Heart left ventricle (tissue), 16 donors: ENCODE data around the gene ZNF106. TPM values are rescaled to one million over a fixed set of nuclear protein-coding genes. Genes with fewer than 3 reads are reported as not detected.

Experiments used
- ATAC-seq, 4 donors: fragments of 200-7000 bp; cut with Tn5 transposase; one replicate each; pipeline ENCODE4 v1.9.1; 2020 to 2022; ENCODE audit warnings: moderate library complexity in 4 of 4, mild to moderate bottlenecking in 3 of 4, moderate number of reproducible peaks in 1 of 4
- DNase-seq, 5 donors: peaks; one replicate each; pipeline ENCODE4 v3.0.0-alpha.2; 2020
- H3K27ac ChIP-seq, 12 donors: fragments of 200-600 bp; sonication (generic) in 4 of 12; one replicate each; pipeline versions ENCODE4 v1.5.0 to v1.8.0; 2016 to 2022; ENCODE audit warnings: mild to moderate bottlenecking in 2 of 12
- H3K27me3 ChIP-seq, 9 donors: fragments of 200-600 bp; sonication (generic) in 2 of 9; one replicate each; pipeline versions ENCODE4 v1.5.1 to v1.8.0; 2016 to 2022; ENCODE audit warnings: mild to moderate bottlenecking in 3 of 9
- H3K36me3 ChIP-seq, 9 donors: fragments of 200-600 bp; sonication (generic) in 2 of 9; one replicate each; pipeline versions ENCODE4 v1.5.0 to v1.8.0; 2018 to 2022; ENCODE audit warnings: mild to moderate bottlenecking in 2 of 9
- H3K4me1 ChIP-seq, 12 donors: fragments of 200-600 bp; sonication (generic) in 4 of 12; one replicate each; pipeline versions ENCODE4 v1.5.0 to v1.8.0; 2016 to 2022; ENCODE audit warnings: mild to moderate bottlenecking in 3 of 12
- H3K4me3 ChIP-seq, 12 donors: fragments of 200-600 bp; sonication (generic) in 4 of 12; one replicate each; pipeline versions ENCODE4 v1.5.0 to v1.8.0; 2017 to 2022; ENCODE audit warnings: mild to moderate bottlenecking in 9 of 12, moderate library complexity in 4 of 12
- H3K9me3 ChIP-seq, 12 donors: fragments of 200-600 bp; sonication (generic) in 4 of 12; one replicate each; pipeline versions ENCODE4 v1.5.0 to v1.8.0; 2016 to 2022; ENCODE audit warnings: mild to moderate bottlenecking in 1 of 12
- POLR2A ChIP-seq, 2 donors: fragments of 450-650 bp; IDR thresholded peaks; one replicate each; pipeline ENCODE4 v1.6.1; 2017; ENCODE audit warnings: antibody characterized with exemption in 2 of 2, mild to moderate bottlenecking in 2 of 2, moderate library complexity in 2 of 2
- WGBS, 4 donors: extraction: QIAGEN DNeasy Blood & Tissue Kit in 2 of 4; methylation state at CpG; one replicate each; pipeline versions ENCODE4 v1.1.5 to v1.1.7; 2013 to 2018; 5-methylcytosine and 5-hydroxymethylcytosine counted together
- intact Hi-C, 10 donors: fragments of 100-400 bp; cut with DNase I; formaldehyde crosslinking; loops; one replicate each; pipeline versions ENCODE4 v1.11.1 to v1.14.2; 2022
- polyA plus RNA-seq, 2 donors: library from polyadenylated mRNA; stranded (reverse); fragments of 200-250 nt; gene quantifications; one replicate each; pipeline ENCODE4 v1.2.3, GENCODE V29; 2013
- total RNA-seq, 9 donors: library from RNA; depleted of rRNA in 2 of 9; stranded (reverse); fragments of >200 nt in 2 of 9; fragmentation: NEBNext Ultra II Directional in 3 of 9; extraction: Animal tissue kit (Norgen Biotek cat#: 25700) in 3 of 9; gene quantifications; one replicate each; pipeline versions ENCODE4 v1.1.0 to v1.2.4, GENCODE V29; 2016 to 2023
- TF ChIP-seq, protein P1 (sequence below), 12 donors: fragments of 200-600 bp; sonication (generic) in 4 of 12; IDR thresholded peaks; one replicate each; pipeline versions ENCODE4 v1.5.0 to v1.8.0; 2018 to 2022; ENCODE audit warnings: antibody characterized with exemption in 12 of 12, mild to moderate bottlenecking in 5 of 12
- donor health status: ischemic (EF 13 %, LVEDD 7.1; RV severe dilation, severe dysfunction).
- donor health status: healthy with polysubstance abuse.
- donor health status: DM: no; HTN: yes; CAD: no.
- donor health status: DM: no; HTN: no; CAD: no.
- donor health status: ischemic (EF 25% LVEDD 6.9; RV normal size, moderate dysfunction).
- donor health status: ischemic (EF 25% LVEDD 5.7; RV mildly dilated, moderate dysfunction).
- donor health status: healthy.
- donor health status: DM: yes; HTN: yes; CAD: no.
- donor health status: ischemic (EF 35%, LVEDD 5.7; RV mildly dilated, moderate dysfunction).
- donor health status: nonischemic (EF 11% LVEDD 7.7; RV severe dilation, severe dysfunction).
- donor health status: DM: yes; HTN: yes; CAD: no.
- donor health status: PGD.
- donor health status: ischemic (EF 29% LVEDD 5.4; RV normal size, mild dysfunction).
- donor health status: nonischemic (EF 23%, LVEDD 6.1; RV moderate dilation, normal function).

The ZNF106 gene
- total and polyA plus RNA-seq, 11 donors, result 135 to 999 (median 705) TPM

- TF ChIP-seq, protein P1, sequence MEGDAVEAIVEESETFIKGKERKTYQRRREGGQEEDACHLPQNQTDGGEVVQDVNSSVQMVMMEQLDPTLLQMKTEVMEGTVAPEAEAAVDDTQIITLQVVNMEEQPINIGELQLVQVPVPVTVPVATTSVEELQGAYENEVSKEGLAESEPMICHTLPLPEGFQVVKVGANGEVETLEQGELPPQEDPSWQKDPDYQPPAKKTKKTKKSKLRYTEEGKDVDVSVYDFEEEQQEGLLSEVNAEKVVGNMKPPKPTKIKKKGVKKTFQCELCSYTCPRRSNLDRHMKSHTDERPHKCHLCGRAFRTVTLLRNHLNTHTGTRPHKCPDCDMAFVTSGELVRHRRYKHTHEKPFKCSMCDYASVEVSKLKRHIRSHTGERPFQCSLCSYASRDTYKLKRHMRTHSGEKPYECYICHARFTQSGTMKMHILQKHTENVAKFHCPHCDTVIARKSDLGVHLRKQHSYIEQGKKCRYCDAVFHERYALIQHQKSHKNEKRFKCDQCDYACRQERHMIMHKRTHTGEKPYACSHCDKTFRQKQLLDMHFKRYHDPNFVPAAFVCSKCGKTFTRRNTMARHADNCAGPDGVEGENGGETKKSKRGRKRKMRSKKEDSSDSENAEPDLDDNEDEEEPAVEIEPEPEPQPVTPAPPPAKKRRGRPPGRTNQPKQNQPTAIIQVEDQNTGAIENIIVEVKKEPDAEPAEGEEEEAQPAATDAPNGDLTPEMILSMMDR (IDR thresholded peaks at IDR 0.05), result no peak
- no peak for TF ChIP-seq POLR2A (IDR thresholded peaks at IDR 0.05)
- Histone ChIP-seq H3K9me3 (no peaks in the 10 kb centered on the region), H3K36me3 (peaks cover 0 to 58% (median 19%) of the 10 kb centered on the region in 9 donors), H3K4me3 (no peak overlapping the region), H3K27me3 (no peaks in the 10 kb centered on the region), H3K4me1 (peaks cover 0 to 8% (median 0%) of the 10 kb centered on the region in 12 donors), H3K27ac (no peak overlapping the region)
- 81 to 91% (median 87%) methylated on average over 21 to 24 of the region's 24 CpGs for WGBS, 4 donors
- DNase-seq (no peak), ATAC-seq (no peak)
- intact Hi-C loops, result no loop called here
These were observed 89.1 kb downstream of the ZNF106 start for GRCh38 chr15:42401544-42402454.

DNA sequence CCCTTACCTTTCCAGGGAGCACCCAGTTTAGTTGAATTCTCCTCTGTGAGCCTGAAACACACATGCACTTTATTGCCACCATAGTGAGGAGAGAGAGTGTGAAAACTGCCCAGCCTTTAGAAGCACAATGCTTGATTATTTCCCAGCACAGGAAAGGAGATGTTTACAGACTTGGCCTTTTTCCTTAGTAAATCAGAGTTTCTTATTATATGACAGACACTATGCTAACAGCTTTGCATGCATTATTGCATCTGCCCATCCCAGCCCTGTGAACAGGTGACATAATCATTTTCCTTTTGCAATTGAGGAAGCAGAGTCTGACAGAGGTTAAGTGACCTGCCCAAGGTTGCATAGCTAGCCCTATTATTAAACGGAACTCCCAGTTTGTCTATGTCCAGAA lies 95.1 kb downstream of the ZNF106 start:
- no peak for ATAC-seq
- Histone ChIP-seq H3K27ac (no peak overlapping the region), H3K4me3 (no peak overlapping the region), H3K9me3 (no peaks in the 10 kb centered on the region), H3K36me3 (peaks cover 0 to 27% (median 5%) of the 10 kb centered on the region in 9 donors), H3K27me3 (no peaks in the 10 kb centered on the region), H3K4me1 (no peaks in the 10 kb centered on the region)
- 75 to 91% (median 80%) methylated on average over 1 of the region's 1 CpG for WGBS, 4 donors
- intact Hi-C loops, result no loop called here
- DNase-seq, result no peak
- TF ChIP-seq, protein P1 (IDR thresholded peaks at IDR 0.05), result no peak
- no peak for TF ChIP-seq POLR2A (IDR thresholded peaks at IDR 0.05)

GRCh38 chr15:42394106-42394505 lies 96.8 kb downstream of the ZNF106 start:
- whole genome bisulfite sequencing, 4 donors, result 91 to 92% (median 92%) methylated on average over 13 of the region's 13 CpGs
- Histone ChIP-seq H3K9me3 (no peaks in the 10 kb centered on the region), H3K4me1 (peaks cover 0 to 5% (median 0%) of the 10 kb centered on the region in 12 donors), H3K27me3 (no peaks in the 10 kb centered on the region), H3K27ac (no peak overlapping the region), H3K36me3 (peaks cover 0 to 17% (median 0%) of the 10 kb centered on the region in 9 donors), H3K4me3 (no peak overlapping the region)
- TF ChIP-seq, protein P1 (IDR thresholded peaks at IDR 0.05), result no peak
- no peak for TF ChIP-seq POLR2A (IDR thresholded peaks at IDR 0.05)
- ATAC-seq (no peak), DNase-seq (no peak)
- intact Hi-C loops, result no loop called here

DNA sequence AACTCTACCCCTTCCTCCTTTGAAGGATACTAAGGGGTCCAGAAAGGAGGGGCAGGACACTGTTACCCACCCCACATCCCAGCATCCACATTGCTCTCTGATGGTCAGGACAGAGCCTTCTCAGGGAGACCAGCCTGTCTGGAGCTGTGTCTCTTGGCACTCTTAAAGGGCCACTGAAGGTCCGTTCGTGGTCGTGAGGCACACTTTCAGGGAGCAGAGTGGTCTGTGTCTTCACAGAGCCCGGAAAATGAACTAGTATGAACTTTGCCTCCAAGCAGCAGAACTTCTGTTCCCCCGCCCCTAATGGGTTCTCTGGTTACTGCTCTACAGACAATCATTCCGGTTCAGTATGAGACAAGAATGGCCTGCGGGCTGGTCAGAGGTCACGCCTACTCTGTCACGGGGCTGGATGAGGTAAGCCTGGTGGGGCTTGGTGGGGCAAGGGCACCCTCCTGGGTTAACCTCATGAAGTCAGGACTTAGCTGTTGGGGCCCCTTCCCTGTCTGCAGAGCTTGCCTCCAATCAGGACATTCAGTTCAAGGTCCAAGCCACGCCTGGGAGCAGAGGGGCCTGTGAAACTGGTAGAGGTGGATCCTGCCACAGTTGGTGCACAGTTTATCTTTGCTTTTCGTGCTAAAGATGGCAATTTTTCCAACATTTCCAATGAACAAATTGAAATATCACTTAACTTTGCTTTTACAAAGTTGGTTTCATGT lies 98.5 kb downstream of the ZNF106 start:
- intact Hi-C loops, result no loop called here
- peaks cover 0 to 6% (median 0%) of the 10 kb centered on the region in 9 donors for H3K36me3 ChIP-seq
- H3K9me3 ChIP-seq, result no peaks in the 10 kb centered on the region
- DNase-seq (no peak), ATAC-seq (no peak)
- WGBS, 4 donors, result 92 to 99% (median 95%) methylated on average over 8 to 11 of the region's 11 CpGs
- no peaks in the 10 kb centered on the region for H3K27me3 ChIP-seq
- H3K4me3 ChIP-seq, result no peak overlapping the region
- H3K27ac ChIP-seq, result no peak overlapping the region
- TF ChIP-seq POLR2A (IDR thresholded peaks at IDR 0.05), result no peak
- TF ChIP-seq, protein P1 (IDR thresholded peaks at IDR 0.05), result no peak
- peaks cover 0 to 12% (median 1%) of the 10 kb centered on the region in 12 donors for H3K4me1 ChIP-seq
